CD4-positive, alpha-beta T cell treated with Interleukin-17A for 1 hour (primary cell): ENCODE measurements around the gene FIG4.
"Not testable (repeated sequence)": the region's sequence is repeated elsewhere in the genome, so short reads cannot be mapped to it uniquely, and the experiment has no call there.

Experiments used
- DNase-seq: peaks from one replicate; pipeline ENCODE4 v3.0.0-alpha.2; 2020

Gene FIG4

DNA sequence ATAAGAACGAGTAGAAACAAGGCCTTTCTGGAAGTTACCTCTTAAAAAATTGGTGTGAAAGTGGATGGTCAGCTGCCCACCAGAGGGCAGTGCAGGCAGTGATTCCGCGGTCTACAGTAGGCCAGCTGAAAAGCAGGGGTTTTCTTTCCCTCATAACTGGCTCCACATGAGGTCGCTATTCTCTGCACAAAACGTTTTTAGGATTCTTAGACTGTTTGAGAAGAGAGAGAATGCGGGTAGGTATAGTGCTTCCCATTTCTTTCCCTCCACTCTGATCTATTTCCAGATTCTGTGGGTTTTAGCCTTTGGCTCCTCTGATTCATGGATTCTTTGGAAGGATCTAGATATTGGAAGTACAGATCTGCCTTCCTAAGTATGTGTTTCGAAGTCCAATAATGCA lies 14.2 kb downstream of the FIG4 start:
- peak; percentile 82 for DNase-seq

DNA sequence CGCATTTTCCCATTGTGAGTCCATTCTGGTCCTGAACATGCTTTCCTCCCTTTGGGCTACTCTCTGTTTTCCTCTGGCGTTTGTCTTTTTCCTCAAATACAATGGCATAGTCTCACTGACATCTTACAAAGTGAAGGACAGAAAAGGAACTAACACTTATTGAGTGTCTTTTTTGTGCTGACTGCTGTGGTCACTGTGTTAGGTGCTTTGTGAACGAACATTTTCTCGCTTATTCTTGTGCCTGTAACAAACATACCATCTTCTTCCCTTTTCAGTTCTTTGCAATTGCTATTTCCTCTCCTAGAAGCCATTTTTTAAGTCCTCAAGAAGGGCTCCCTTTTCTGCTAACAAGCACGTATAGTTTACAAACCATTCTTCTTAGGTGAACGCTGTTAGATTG lies 15.4 kb downstream of the FIG4 start:
- DNase-seq = no peak

DNA sequence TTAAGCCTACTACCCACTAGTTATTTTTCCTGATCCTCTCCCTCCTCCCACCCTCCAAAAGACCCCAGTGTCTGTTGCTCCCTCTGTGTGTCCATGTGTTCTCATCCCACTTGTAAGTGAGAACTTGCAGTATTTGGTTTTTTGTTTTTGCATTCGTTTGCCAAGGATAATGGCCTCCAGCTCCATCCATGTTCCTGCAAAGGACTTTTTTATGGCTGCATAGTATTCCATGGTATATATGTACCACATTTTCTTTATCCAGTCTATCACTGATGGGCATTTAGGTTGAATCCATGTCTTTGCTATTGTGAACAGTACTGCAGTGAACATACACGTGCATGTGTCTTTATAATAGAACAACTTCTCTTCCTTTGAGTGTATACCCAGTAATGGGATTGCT lies 17.0 kb downstream of the FIG4 start:
- DNase-seq = not testable (repeated sequence)

DNA sequence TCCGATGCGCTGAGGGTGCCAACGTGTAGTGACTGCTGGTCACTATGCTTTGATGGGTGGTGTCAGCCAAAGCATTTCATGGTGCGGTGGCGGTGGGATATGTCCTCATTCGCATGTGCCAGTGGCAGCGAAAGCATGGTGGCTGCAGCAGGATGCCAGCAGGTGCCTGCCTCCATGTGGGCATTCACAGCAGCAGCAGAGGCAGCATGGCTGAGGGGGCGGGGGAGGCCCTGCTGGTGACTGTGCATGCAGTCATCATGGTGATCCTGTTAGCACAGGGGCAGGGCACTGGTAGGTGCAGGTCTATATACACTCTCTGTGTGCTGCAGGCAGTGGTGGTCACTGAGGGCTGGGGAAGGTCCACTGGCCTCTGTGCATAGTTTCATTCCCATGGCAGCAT lies 22.0 kb downstream of the FIG4 start:
- DNase-seq = no peak

DNA sequence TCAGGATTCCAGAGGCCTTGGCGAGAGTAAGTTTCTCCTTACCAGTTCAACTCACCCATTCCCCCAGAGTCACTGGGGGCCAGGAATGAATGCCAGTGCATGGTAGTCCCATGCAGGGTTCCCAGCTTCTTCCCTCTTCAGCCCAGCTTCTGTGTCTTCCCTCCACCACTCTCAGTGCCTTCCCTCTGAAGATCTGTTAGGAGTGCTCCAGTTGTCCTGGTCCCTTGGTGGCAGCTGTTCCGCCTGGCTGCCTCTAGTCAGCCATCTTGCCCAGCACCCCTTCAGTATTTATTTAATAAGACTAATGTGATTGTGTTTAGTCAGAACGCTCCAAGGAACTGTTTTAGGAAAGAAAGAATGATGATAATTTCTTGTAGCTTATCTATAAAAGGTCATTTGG lies 23.1 kb downstream of the FIG4 start:
- DNase-seq = no peak

DNA sequence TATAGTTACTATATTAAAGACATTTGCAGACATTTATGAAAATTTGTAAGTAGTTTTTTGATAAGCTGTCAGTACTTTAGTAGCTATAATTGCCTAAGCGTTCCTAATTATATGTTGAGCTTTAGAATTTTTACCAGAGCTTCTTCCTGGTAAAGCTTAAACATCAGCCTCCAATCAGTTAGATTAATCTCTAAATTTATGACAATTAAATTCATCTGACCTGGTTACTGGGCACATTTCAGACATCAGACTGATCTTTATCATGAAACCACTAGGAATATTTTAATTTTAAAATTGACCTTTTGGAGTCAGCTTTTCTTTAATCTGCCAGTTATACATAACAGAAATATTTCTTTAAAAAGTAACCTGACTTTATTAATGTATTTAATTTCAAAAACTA lies 23.5 kb downstream of the FIG4 start:
- no peak for DNase-seq

DNA sequence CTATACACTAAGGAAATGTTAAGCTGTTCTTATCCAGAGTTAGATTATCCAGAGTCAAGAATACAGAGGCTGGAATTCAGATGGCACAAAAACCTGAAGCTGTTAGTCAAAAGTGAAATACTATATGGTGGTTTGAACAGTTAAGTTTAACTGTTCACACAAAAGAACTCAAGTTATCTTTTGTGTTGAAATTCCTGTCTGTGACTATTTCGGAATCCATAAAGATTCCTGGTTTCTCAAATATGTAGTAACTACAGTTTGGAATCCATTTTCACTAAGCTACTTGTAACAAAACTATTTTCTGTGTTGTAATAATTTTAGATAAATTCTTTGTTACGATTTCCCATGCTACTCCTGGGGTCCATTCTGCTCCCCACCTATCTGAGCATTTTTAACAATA lies 24.5 kb downstream of the FIG4 start:
- DNase-seq = no peak

DNA sequence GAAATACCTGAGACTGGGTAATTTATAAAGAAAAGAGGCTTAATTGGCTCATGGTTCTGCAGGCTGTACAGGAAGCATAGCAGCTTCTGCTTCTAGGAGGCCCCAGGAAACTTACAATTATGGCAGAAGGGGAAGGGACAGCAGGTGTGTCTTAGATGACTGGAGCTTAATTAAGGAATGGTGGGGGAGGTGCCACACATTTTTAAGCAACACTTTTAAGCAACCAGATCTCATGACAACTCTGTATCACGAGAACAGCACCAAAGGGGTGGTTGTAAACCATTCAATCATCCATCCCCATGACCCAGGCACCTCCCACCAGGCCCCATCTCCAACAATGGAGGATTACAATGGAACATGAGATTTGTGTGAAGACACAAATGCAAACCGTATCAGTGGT lies 26.9 kb downstream of the FIG4 start:
- DNase-seq = no peak

DNA sequence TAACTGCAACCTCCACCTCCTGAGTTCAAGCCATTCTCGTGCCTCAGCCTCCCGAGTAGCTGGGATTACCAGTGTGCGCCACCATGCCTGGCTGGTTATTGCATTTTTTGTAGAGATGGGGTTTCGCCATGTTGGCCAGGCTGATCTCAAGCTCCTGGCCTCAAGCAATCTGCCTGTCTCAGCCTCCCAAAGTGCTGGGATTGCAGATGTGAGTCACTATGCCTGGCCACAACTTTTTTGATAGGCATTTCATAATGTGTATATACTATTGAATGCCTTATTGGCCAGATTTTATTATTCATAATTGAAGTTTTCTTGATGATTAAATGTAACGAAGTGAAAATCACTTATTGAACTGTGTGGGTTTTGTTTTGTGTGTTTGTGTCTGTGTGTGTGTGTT lies 27.9 kb downstream of the FIG4 start:
- no peak for DNase-seq

DNA sequence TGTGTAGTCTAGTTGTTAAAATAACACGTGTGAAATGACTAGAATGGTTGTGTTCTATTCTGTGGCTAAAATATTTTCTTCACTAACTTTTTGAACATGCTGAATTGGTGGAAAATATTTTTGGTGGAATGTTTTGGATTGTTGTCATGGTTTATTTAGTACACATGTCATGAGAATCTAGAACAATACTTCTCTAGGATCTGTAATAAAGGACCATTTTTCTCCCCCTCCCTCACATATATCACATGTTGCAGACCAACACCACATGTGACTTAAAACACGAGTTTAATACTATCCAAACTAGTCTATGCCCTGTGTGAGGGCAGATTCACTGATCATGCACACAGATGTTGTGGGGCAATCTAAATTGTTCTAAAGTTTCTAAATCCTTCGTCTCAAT lies 29.2 kb downstream of the FIG4 start:
- no peak for DNase-seq

DNA sequence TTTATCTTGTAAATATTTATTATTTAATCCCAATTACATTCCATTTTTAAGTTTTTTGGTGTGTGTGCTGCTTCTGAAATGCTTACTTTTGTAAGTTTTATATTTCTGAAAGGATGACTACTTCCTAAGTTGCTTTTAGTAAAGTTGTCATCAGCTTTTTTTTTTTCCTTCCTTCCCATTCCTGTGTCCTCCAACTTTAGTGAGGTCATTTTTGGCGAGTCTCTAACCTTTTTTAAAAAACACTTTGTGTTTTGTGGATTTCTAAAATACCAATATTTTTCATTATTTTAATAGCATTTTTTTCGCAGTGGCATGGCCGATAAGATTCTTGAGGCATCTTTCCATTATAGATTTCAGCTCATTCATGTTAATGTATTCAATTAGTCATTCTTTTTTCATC lies 30.9 kb downstream of the FIG4 start:
- DNase-seq = no peak

DNA sequence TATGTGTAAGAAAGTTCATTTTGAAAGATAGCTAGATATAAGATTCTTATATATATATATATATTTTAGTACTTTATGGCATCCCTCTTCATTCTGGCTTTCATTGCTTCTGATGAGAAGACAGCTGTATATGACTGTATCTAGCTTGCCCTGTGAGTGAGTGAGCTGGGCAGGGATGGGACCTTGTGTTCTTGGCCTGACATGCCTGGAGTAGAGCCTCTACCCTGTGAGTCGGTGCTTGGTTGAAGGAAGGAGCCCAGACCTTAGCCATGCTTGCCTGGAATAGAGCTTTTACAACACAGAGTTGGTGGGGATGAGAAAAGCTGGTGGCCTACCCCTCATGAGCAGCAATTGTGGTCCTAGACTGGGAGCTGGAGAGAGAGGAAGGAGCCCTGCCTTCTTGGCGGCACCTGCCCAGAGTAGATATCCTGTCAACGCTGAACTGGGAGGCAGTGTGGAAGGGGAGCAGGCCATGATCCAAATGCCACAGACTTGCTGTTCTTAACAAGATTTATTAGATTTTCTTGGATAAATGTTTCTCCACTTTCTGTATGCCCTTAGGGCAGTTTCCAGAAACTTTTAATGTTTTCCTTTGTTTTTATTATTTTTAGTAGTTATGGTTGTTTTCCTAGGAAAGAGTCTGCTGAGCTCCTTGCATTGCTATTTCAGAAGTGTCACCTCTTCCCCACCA lies 31.6 kb downstream of the FIG4 start:
- DNase-seq = no peak

DNA sequence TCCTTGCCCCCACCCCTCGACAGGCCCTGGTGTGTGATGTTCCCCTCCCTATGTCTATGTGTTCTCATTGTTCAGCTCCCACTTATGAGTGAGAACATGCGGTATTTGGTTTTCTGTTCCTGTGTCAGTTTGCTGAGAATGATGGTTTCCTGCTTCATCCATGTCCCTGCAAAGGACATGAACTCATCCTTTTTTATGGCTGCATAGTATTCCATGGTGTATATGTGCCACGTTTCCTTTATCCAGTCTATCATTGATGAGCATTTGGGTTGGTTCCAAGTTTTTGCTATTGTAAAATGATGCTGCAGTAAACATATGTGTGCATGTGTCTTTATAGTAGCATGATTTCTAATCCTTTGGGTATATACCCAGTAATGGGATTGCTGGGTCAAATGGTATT lies 34.2 kb downstream of the FIG4 start:
- DNase-seq = not testable (repeated sequence)

DNA sequence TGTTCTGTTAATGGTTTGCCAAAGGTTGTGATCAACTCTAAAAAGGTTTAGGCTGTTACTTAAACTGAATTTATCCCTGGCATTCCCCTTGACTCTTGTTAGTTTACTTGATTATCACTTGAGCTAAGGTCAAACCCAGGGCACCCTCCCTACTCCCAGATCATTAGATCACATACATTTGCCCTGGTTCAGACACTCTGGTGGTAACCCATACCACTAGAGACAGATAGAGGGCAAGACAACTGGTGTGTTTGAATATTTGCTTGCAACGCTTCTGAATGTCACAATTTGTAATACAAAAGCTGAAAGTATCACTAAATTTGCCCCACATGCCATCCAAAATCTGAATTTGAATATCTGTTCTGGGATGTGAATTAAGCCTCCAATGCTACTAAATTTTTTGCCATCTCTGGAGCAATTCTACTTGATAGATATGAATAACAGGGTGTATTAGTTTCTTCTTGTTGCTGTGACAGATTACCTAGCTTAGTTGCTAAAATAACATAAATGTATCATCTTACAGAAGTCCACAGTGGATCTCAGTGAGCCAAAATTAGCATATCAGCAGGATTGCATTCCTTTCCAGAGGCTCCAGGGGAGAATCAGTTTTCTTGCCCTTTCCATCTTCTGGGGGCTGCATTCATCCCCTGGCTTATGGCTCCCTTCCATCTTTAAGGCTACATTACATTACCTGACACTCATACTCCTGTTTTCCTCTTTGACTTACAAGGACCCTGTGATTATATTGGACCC lies 45.4 kb downstream of the FIG4 start:
- DNase-seq = no peak

DNA sequence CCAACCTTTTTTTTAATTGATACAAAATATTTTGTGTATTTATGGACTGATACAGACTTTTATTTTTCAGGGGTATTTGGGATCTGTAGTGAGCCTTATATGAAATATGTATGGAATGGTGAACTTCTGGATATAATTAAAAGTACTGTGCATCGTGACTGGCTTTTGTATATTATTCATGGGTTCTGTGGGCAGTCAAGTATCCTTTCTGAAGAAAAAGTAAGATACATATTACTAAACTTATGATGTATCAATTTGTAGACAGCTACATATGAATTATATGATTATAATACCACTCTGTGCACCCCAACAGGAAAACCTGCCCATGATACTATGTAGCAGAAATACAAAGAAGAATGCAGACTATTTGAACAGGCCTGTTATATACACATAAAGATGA lies 47.2 kb downstream of the FIG4 start:
- DNase-seq = no peak

DNA sequence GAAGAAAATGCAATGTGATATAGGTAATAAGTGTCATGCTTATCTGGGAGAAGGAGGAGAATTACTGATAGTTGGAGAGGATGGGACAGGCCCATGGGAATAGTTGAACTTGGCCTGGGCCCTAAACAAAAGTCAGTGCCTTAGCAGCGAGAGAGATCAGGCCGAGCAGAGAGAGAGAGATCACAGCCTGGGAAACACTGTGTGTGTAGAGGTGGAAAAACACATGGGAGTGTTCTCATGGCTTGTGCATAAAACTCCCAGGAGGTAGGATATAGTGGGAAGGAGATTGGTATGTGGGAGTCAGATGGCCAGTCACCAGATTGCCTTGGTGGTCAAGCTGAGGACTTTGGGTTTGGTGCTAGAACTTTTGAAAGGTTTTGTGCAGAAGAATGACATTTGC lies 47.6 kb downstream of the FIG4 start:
- no peak for DNase-seq

DNA sequence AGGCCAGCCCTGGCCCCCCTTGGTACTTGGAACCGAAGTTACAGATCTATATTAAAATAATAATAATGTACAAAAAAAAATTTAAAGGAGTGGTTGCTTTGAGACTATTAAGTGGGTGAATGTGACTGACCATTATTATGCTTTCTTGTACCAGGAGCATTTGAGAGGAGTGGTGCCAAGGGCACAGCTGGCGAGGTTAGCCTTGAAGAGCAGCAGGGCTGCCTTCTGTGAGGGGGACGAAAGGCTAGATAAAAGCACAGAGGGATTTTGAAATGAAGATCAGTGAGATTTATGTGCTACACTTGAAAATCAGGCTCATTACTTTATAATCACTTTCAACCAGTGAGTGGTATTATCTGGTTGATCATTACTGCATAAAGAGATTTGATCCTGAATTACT lies 48.6 kb downstream of the FIG4 start:
- no peak for DNase-seq

DNA sequence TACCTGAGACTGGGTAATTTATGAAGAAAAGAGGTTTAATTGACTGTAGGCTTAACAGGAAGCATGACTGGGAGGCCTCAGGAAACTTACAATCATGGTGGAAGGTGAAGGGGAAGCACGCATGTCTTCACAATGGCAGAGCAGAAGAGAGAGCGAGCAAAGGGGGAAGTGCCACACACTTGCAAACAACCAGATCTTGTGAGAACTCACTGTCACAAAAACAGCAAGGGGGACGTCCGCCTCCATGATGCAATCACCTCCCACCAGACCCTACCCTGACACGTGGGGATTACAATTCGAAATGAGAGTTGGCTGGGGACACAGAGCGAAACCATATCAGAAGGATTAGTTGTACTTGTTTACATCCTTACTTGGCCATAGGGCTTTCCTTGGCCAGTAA lies 49.7 kb downstream of the FIG4 start:
- no peak for DNase-seq

DNA sequence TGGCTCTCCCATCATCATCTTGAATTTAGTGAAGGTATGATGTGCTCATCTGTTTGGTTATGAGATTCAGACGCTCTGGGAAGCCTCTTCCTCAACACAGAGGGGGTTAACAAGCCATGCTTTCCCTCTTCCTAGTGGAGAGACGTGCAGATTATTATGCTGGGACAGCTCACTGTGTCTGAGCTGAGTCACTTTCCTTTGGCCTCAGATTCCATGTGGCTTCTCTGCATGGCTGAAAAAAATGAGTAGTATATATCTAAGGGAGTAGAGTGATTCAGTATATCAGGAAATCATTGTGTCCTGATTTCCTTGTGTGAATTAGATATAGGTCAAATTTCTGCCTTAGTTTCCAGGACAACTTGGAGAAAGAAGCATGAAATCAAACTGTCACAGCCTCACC lies 52.6 kb downstream of the FIG4 start:
- no peak for DNase-seq

DNA sequence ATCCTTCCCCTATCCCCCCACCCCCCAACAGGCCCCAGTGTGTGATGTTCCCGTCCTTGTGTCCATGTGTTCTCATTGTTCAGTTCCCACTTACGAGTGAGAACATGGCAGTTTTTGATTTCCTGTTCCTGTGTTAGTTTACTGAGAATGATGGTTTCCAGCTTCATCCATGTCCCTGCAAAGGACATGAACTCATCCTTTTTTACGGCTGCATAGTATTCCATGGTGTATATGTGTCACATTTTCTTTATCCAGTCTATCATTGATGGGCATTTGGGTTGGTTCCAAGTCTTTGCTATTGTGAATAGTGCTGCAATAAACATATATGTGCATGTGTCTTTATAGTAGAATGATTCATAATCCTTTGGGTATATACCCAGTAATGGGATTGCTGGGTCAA lies 53.7 kb downstream of the FIG4 start:
- DNase-seq = not testable (repeated sequence)

DNA sequence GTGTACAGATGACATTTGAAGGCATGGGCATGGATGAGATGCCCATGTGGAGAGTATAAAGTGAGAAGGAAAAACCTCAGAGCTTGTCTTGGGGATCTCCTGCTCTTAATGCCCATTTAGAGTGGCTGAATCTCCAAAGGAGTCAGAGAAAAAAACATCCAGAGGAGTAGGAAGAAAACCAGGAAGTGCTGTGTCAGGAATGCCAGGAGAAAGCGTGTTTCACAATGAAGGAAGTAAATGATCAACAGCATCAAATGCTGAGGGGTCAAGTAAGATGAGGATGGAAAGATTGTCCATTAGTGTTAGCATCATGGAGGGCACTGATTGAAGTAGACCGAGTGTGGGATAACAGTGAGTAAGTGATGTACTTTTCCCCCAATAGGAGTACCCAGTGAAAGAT lies 56.1 kb downstream of the FIG4 start:
- DNase-seq = no peak

DNA sequence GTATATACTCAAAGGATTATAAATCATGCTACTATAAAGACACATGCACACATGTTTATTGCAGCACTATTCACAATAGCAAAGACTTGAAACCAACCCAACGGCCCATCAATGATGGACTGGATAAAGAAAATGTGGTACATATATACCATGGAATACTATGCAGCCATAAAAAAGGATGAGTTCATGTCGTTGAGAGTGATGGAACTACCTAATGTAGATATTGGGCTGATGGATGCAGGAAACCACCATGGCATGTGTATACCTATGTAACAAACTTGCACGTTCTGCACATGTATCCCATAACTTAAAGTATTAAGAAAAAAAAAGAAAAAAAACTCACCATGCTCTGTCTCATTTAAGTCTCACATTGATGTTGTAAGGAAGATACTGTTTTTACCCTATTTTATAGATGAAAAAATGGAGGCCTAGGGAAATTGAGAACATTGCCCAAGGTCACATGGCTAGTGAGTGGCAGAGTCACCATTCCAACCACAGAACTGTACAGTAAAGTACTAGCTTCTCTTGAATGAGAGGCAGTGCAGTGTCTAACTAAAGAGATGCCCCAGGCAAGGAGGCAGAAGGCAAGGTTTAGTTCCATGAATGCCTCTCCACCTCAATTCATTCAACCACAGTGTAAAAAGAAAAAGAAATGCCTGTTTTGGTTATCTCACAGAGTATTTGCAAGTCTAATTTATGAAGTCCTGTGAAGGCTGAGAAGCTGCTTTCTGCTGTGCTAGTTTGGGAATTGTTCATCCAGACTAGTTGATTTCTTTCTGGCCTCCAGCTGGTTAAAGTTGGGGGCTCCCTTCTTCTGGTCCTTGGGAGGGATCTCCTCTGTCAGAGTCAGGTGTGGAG lies 68.2 kb downstream of the FIG4 start:
- no peak for DNase-seq

DNA sequence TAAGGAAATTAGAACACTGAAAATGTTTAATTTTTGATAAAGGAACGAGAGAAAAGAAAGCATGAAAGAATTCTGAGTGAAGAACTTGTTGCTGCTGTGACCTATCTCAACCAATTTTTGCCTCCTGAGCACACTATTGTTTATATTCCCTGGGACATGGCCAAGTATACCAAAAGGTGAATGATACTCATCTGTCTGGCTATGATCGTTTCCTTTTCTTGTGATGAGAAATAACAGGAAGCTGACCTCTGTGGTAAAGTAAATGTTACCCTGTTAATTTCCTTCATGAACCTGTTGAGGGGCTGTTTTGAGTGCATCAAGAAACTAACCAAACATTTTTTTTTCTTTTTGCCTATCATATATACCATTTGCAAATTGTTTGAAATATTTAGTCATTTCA lies 69.1 kb downstream of the FIG4 start:
- DNase-seq = no peak

DNA sequence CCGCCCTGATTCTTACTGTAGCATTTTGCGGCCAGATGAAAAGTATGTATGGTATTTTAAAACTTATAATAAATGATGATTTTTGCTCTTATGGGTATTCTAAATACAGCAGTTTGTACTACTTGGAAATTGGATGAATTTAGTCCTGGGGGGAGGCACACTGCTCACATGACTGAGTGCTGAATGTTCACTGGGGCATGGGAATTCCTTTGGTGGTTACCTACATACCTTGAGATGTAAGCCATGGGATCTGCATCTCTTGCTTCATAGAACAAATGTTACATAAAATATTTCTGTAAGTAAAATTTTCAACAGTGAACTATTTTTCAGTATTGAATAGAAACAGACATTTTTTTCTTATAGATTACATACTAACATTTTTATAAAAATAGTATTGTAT lies 71.1 kb downstream of the FIG4 start:
- no peak for DNase-seq
